HCT116 (cell line): Measurements from ENCODE around the gene HAVCR2. TPM values are rescaled to one million over a fixed set of nuclear protein-coding genes. Genes with fewer than 3 reads are reported as not detected.

Experiments used
- ATAC-seq: fragments of 200-7000 bp; cut with Tn5 transposase; 2 replicates; pipeline ENCODE4 v1.9.1; 2020; ENCODE audit warnings: mild to moderate bottlenecking, moderate library complexity
- BruUV-seq: library from RNA; stranded (reverse); fragments of 400-500 nt; replicated peaks from 2 replicates; lab custom pipeline; 2021; lab: Mats Ljungman, UMichigan
- CTCF ChIA-PET: fragments of 300-600 bp; sonication (Branson Sonifier 250); formaldehyde crosslinking; loops from one replicate; lab custom pipeline; 2021; ENCODE audit warnings: antibody characterized with exemption; lab: Charles Lee
- POLR2A ChIA-PET: fragments of 300-600, 350-600 bp; sonication (Branson Sonifier 250); formaldehyde crosslinking; loops from one replicate; lab custom pipeline; 2021; ENCODE audit warnings: antibody characterized with exemption; lab: Charles Lee
- RAD21 ChIA-PET, 2 experiments: fragments of 300-600 bp; sonication (Branson Sonifier 250); formaldehyde crosslinking; loops; one replicate each; lab custom pipeline; 2023; ENCODE audit warnings: low total read pairs in 2 of 2; ENCODE audit not compliant: uncharacterized antibody in 2 of 2, unreplicated experiment in 2 of 2, low non-redundant PET in 1 of 2; lab: Charles Lee
- DNase-seq: peaks from one replicate; pipeline ENCODE4 v3.0.0-alpha.2; 2010; ENCODE audit warnings: low read depth, low spot score
- H2AFZ ChIP-seq: fragments of 200-600 bp; shearing (Covaris generic), sonication (generic); 2 replicates; pipeline ENCODE4 v1.6.1; 2017; ENCODE audit warnings: low read depth, mixed run types, mixed read lengths, antibody characterized with exemption, low read length; ENCODE audit not compliant: poor library complexity, severe bottlenecking
- H3K27ac ChIP-seq: 2 replicates; pipeline ENCODE4 v1.5.1; 2012; ENCODE audit warnings: low read depth, low read length
- H3K27me3 ChIP-seq: fragments of 200-600 bp; sonication (generic); 2 replicates; pipeline ENCODE4 v1.6.1; 2016; ENCODE audit warnings: mixed run types, low read length, mixed read lengths; ENCODE audit not compliant: insufficient read depth
- H3K36me3 ChIP-seq, 2 experiments: fragments of 200-500 bp in 1 of 2; fragments of 200-600 bp in 1 of 2; sonication (Bioruptor generic) in 1 of 2; sonication (generic) in 1 of 2; 2 replicates each; pipeline versions ENCODE4 v1.5.1 to v1.6.1; 2014 to 2016; ENCODE audit warnings: low read length in 2 of 2, inconsistent platforms in 1 of 2, mixed read lengths in 1 of 2, mixed run types in 1 of 2; ENCODE audit not compliant: insufficient read depth in 2 of 2, control insufficient read depth in 1 of 2
- H3K4me1 ChIP-seq, 2 experiments: fragments of 200-600 bp in 1 of 2; sonication (generic) in 1 of 2; 2 replicates each; pipeline versions ENCODE4 v1.5.1 to v1.6.1; 2012 to 2017; ENCODE audit warnings: low read length in 2 of 2, inconsistent platforms in 1 of 2, mild to moderate bottlenecking in 1 of 2, mixed read lengths in 1 of 2, mixed run types in 1 of 2, moderate library complexity in 1 of 2; ENCODE audit not compliant: insufficient read depth in 2 of 2, control insufficient read depth in 1 of 2
- H3K4me2 ChIP-seq: fragments of 200-600 bp; sonication (generic); 2 replicates; pipeline ENCODE4 v1.6.1; 2017; ENCODE audit warnings: mixed run types, low read length, mixed read lengths
- H3K4me3 ChIP-seq, 2 experiments: fragments of 200-600 bp in 1 of 2; sonication (generic) in 1 of 2; replicated peaks in 1 of 2; 2 replicates each; pipeline ENCODE4 v1.5.1; 2011 to 2016; ENCODE audit warnings: low read length in 2 of 2, control low read depth in 1 of 2, low read depth in 1 of 2, mild to moderate bottlenecking in 1 of 2, mixed read lengths in 1 of 2, mixed run types in 1 of 2
- H3K79me2 ChIP-seq: fragments of 200-600 bp; sonication (generic); 2 replicates; pipeline ENCODE4 v1.6.1; 2017; ENCODE audit warnings: mild to moderate bottlenecking, mixed run types, low read length, moderate library complexity, mixed read lengths; ENCODE audit not compliant: insufficient read depth
- H3K9ac ChIP-seq: fragments of 200-600 bp; sonication (generic); 2 replicates; pipeline ENCODE4 v1.6.1; 2016; ENCODE audit warnings: low read length, mixed read lengths
- H3K9me2 ChIP-seq: fragments of 200-600 bp; sonication (generic), shearing (Covaris generic); 2 replicates; pipeline ENCODE4 v1.6.1; 2017; ENCODE audit warnings: mixed run types, mild to moderate bottlenecking, moderate library complexity; ENCODE audit not compliant: insufficient read depth
- H3K9me3 ChIP-seq, 2 experiments: fragments of 200-500 bp in 1 of 2; fragments of 200-600 bp in 1 of 2; sonication (Bioruptor generic) in 1 of 2; sonication (generic) in 1 of 2; 2 replicates each; pipeline ENCODE4 v1.6.1; 2014 to 2017; ENCODE audit warnings: low read length in 2 of 2, mixed read lengths in 2 of 2, inconsistent platforms in 1 of 2, low read depth in 1 of 2, mild to moderate bottlenecking in 1 of 2, mixed run types in 1 of 2, moderate library complexity in 1 of 2; ENCODE audit not compliant: control insufficient read depth in 1 of 2, insufficient read depth in 1 of 2
- H4K20me1 ChIP-seq: fragments of 200-600 bp; sonication (generic), shearing (Covaris generic); 2 replicates; pipeline ENCODE4 v1.6.1; 2017; ENCODE audit warnings: mixed run types, mild to moderate bottlenecking, moderate library complexity; ENCODE audit not compliant: insufficient read depth
- CBX3 ChIP-seq: IDR thresholded peaks from 2 replicates; pipeline ENCODE4 v1.6.1; 2012; ENCODE audit warnings: low read depth
- CEBPB ChIP-seq: IDR thresholded peaks from 2 replicates; pipeline ENCODE4 v1.6.1; 2012; ENCODE audit warnings: low read depth
- EGR1 ChIP-seq: IDR thresholded peaks from 2 replicates; pipeline ENCODE4 v1.6.1; 2012; ENCODE audit warnings: low read depth
- ELF1 ChIP-seq: IDR thresholded peaks from 2 replicates; pipeline ENCODE4 v1.6.1; 2012; ENCODE audit warnings: low read depth, borderline replicate concordance
- EZH2 ChIP-seq: fragments of 200-600 bp; sonication (generic); IDR thresholded peaks from 2 replicates; pipeline ENCODE4 v1.6.1; 2017; ENCODE audit warnings: antibody characterized with exemption, mixed run types
- EZH2phosphoT487 ChIP-seq: fragments of 200-600 bp; IDR thresholded peaks from 2 replicates; pipeline ENCODE4 v1.6.1; 2018; ENCODE audit warnings: antibody characterized with exemption, borderline replicate concordance
- FOSL1 ChIP-seq: IDR thresholded peaks from 2 replicates; pipeline ENCODE4 v1.6.1; 2012; ENCODE audit warnings: low read depth
- JUND ChIP-seq: IDR thresholded peaks from 2 replicates; pipeline ENCODE4 v1.6.1; 2012
- POLR2A ChIP-seq: IDR thresholded peaks from 2 replicates; pipeline ENCODE4 v1.7.0; 2011; ENCODE audit warnings: borderline replicate concordance; ENCODE audit not compliant: insufficient read depth, insufficient read length; ENCODE audit errors: extremely low read depth
- SRF ChIP-seq: IDR thresholded peaks from 2 replicates; pipeline ENCODE4 v1.6.1; 2012; ENCODE audit warnings: low read depth
- YY1 ChIP-seq: IDR thresholded peaks from 2 replicates; pipeline ENCODE4 v1.6.1; 2011; ENCODE audit warnings: low read length, low read depth, moderate library complexity, mild to moderate bottlenecking; ENCODE audit not compliant: insufficient replicate concordance; ENCODE audit errors: extremely low read depth
- ZFX ChIP-seq: fragments of 450-650 bp; IDR thresholded peaks from 2 replicates; pipeline ENCODE4 v1.6.1; 2017
- ZNF274 ChIP-seq: fragments of 200-500 bp; sonication (Bioruptor generic); IDR thresholded peaks from 2 replicates; pipeline ENCODE4 v1.6.1; 2014; ENCODE audit warnings: mild to moderate bottlenecking, low read depth, low read length, inconsistent platforms
- intact Hi-C: fragments of 100-400 bp; cut with micrococcal nuclease; formaldehyde crosslinking; loops from 2 replicates; pipeline ENCODE4 v1.10.0; 2022
- total RNA-seq: library from RNA; stranded (reverse); gene quantifications from one replicate; pipeline ENCODE4 v1.2.1, GENCODE V29; 2021; ENCODE audit not compliant: unreplicated experiment
- TF ChIP-seq, protein P1 (sequence below): IDR thresholded peaks from 2 replicates; pipeline ENCODE4 v1.6.1; 2012; ENCODE audit warnings: low read depth
- TF ChIP-seq, protein P2 (sequence below): IDR thresholded peaks from 2 replicates; pipeline ENCODE4 v1.6.1; 2012
- TF ChIP-seq, protein P3 (sequence below): IDR thresholded peaks from 2 replicates; pipeline ENCODE4 v1.6.1; 2011; ENCODE audit warnings: mild to moderate bottlenecking, low read length, moderate library complexity; ENCODE audit not compliant: insufficient replicate concordance; ENCODE audit errors: extremely low read depth

HAVCR2 gene
- total RNA-seq, 1 experiment from 2014 or later, result 0.07 TPM

DNA sequence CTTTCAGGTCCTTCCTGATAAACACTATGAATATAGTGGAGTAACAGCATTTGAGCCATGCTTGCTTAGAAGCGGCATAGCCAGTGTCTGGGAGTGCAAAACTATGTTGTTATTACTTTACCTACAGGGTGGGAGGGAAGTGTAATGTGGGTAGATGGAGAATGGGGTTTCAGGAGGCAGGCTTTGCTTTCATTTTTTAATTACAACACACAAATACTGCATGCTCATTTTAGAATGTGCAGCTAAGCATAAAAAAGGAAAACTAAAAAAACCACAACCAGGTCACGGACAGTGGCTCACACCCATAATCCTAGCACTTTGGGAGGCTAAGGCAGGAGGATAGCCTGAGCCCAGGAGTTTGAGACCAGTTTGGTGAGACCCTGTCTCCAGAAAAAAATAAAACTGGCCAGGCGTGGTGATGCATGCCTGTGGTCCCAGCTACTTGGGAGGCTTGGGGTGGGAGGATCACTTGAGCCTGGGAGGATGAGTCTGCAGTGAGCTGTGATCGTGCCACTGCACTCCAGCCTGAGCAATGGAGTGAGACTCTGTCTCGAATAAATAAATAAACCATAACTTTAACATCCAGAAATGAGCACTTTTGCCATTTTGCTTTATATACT, 70.2 kb downstream of the HAVCR2 start:
- no TSS peak for BruUV-seq
- Histone ChIP-seq H3K27me3 (no peaks in the 10 kb centered on the region), H3K4me1 (no peaks in the 10 kb centered on the region), H3K9me2 (no peaks in the 10 kb centered on the region), H3K4me3 (no peak overlapping the region), H3K79me2 (no peaks in the 10 kb centered on the region), H3K9me3 (no peaks in the 10 kb centered on the region), H2AFZ (no peak overlapping the region), H4K20me1 (no peaks in the 10 kb centered on the region), H3K4me2 (no peak overlapping the region), H3K36me3 (no peaks in the 10 kb centered on the region), H3K27ac (no peak overlapping the region), H3K9ac (no peak overlapping the region)
- RAD21 ChIA-PET, result no interaction called here
- no peak for DNase-seq
- intact Hi-C loops, result no loop called here
- TF ChIP-seq, protein P1, sequence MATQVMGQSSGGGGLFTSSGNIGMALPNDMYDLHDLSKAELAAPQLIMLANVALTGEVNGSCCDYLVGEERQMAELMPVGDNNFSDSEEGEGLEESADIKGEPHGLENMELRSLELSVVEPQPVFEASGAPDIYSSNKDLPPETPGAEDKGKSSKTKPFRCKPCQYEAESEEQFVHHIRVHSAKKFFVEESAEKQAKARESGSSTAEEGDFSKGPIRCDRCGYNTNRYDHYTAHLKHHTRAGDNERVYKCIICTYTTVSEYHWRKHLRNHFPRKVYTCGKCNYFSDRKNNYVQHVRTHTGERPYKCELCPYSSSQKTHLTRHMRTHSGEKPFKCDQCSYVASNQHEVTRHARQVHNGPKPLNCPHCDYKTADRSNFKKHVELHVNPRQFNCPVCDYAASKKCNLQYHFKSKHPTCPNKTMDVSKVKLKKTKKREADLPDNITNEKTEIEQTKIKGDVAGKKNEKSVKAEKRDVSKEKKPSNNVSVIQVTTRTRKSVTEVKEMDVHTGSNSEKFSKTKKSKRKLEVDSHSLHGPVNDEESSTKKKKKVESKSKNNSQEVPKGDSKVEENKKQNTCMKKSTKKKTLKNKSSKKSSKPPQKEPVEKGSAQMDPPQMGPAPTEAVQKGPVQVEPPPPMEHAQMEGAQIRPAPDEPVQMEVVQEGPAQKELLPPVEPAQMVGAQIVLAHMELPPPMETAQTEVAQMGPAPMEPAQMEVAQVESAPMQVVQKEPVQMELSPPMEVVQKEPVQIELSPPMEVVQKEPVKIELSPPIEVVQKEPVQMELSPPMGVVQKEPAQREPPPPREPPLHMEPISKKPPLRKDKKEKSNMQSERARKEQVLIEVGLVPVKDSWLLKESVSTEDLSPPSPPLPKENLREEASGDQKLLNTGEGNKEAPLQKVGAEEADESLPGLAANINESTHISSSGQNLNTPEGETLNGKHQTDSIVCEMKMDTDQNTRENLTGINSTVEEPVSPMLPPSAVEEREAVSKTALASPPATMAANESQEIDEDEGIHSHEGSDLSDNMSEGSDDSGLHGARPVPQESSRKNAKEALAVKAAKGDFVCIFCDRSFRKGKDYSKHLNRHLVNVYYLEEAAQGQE, result no peak
- TF ChIP-seq, protein P2, sequence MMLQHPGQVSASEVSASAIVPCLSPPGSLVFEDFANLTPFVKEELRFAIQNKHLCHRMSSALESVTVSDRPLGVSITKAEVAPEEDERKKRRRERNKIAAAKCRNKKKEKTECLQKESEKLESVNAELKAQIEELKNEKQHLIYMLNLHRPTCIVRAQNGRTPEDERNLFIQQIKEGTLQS, result no peak
- no peak for TF ChIP-seq CBX3
- no peak for TF ChIP-seq JUND
- TF ChIP-seq ELF1, result no peak
- TF ChIP-seq EGR1, result no peak
- no peak for TF ChIP-seq YY1
- no peak for TF ChIP-seq ZNF274
- no peak for TF ChIP-seq FOSL1
- TF ChIP-seq, protein P3, sequence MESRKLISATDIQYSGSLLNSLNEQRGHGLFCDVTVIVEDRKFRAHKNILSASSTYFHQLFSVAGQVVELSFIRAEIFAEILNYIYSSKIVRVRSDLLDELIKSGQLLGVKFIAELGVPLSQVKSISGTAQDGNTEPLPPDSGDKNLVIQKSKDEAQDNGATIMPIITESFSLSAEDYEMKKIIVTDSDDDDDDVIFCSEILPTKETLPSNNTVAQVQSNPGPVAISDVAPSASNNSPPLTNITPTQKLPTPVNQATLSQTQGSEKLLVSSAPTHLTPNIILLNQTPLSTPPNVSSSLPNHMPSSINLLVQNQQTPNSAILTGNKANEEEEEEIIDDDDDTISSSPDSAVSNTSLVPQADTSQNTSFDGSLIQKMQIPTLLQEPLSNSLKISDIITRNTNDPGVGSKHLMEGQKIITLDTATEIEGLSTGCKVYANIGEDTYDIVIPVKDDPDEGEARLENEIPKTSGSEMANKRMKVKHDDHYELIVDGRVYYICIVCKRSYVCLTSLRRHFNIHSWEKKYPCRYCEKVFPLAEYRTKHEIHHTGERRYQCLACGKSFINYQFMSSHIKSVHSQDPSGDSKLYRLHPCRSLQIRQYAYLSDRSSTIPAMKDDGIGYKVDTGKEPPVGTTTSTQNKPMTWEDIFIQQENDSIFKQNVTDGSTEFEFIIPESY, result no peak
- TF ChIP-seq EZH2, result no peak
- TF ChIP-seq CEBPB, result no peak
- no peak for TF ChIP-seq SRF
- no peak for TF ChIP-seq EZH2phosphoT487
- TF ChIP-seq POLR2A, result no peak
- no peak for TF ChIP-seq ZFX
- POLR2A ChIA-PET, result no interaction called here
- no peak for ATAC-seq
- CTCF ChIA-PET, result no interaction called here
